Cardiac muscle cell (in vitro differentiated cells and primary cell): Measurements from ENCODE around the gene FAM240A. TPM values are rescaled to one million over a fixed set of nuclear protein-coding genes. Genes with fewer than 3 reads are reported as not detected.

ENCODE experiments used
- DNase-seq, 2 donors: peaks; one replicate each; pipeline versions ENCODE4 v3.0.0 to v3.0.0-alpha.2; 2010 to 2017; ENCODE audit warnings: low read depth in 1 of 2, low spot score in 1 of 2
- H3K27ac ChIP-seq: fragments of 200-600 bp; sonication (generic); 2 replicates; pipeline ENCODE4 v1.5.1; 2016
- H3K27me3 ChIP-seq: fragments of 200-600 bp; sonication (generic); 2 replicates; pipeline ENCODE4 v1.6.0; 2016; ENCODE audit warnings: control low read depth
- H3K36me3 ChIP-seq: fragments of 200-600 bp; sonication (generic); 2 replicates; pipeline ENCODE4 v1.5.1; 2016; ENCODE audit warnings: control low read depth
- H3K4me1 ChIP-seq: fragments of 200-600 bp; sonication (generic); 2 replicates; pipeline ENCODE4 v1.8.1; 2017; ENCODE audit warnings: low read depth, mild to moderate bottlenecking, mixed run types
- H3K4me3 ChIP-seq: fragments of 200-600 bp; sonication (generic); 2 replicates; pipeline ENCODE4 v1.5.1; 2016; ENCODE audit warnings: mild to moderate bottlenecking
- H3K9me3 ChIP-seq: fragments of 200-600 bp; sonication (generic); 2 replicates; pipeline ENCODE4 v1.5.1; 2017; ENCODE audit warnings: low read depth, mild to moderate bottlenecking, control low read depth
- polyA plus RNA-seq: library from polyadenylated mRNA; unstranded; fragments of >200 nt; fragmentation: Nextera tagmentation; extraction: Ambion mirVana; gene quantifications from 2 replicates; pipeline ENCODE4 v1.2.1, GENCODE V29; 2016
- total RNA-seq: library from RNA; depleted of rRNA; stranded (reverse); fragments of >200 nt; gene quantifications from 2 replicates; pipeline ENCODE4 v1.2.3, GENCODE V29; 2016
- TF ChIP-seq, protein P1 (sequence below): IDR thresholded peaks from 2 replicates; pipeline ENCODE4 v1.5.1; 2012; ENCODE audit warnings: low read depth, mild to moderate bottlenecking, low read length

FAM240A gene
- total and polyA plus RNA-seq, 2 experiments from 2014 or later = not detected

DNA sequence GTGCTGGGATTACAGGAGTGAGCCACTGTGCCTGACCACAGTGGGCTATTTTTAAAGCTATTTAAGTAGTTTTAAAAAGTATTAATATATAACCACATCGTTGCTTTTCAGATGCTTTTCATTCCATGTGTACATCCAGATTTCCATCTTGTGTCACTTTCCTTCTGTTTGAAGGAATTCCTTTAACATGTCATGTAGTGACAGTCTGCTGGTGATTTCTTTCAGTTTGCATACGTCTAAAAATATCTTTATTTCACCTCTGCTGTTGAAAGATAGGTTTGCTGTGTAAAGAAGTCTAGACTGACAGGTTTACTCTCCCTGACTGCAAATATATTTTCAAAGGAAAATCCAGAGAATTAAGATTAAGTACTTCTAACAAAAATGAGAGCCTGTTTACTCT, 12.2 kb downstream of the FAM240A start:
- Histone ChIP-seq H3K9me3 (no peaks in the 10 kb centered on the region), H3K27ac (peak overlapping the region; percentile 36), H3K4me3 (no peak overlapping the region), H3K27me3 (no peaks in the 10 kb centered on the region), H3K4me1 (peaks cover 27% of the 10 kb centered on the region), H3K36me3 (no peaks in the 10 kb centered on the region)
- TF ChIP-seq, protein P1, sequence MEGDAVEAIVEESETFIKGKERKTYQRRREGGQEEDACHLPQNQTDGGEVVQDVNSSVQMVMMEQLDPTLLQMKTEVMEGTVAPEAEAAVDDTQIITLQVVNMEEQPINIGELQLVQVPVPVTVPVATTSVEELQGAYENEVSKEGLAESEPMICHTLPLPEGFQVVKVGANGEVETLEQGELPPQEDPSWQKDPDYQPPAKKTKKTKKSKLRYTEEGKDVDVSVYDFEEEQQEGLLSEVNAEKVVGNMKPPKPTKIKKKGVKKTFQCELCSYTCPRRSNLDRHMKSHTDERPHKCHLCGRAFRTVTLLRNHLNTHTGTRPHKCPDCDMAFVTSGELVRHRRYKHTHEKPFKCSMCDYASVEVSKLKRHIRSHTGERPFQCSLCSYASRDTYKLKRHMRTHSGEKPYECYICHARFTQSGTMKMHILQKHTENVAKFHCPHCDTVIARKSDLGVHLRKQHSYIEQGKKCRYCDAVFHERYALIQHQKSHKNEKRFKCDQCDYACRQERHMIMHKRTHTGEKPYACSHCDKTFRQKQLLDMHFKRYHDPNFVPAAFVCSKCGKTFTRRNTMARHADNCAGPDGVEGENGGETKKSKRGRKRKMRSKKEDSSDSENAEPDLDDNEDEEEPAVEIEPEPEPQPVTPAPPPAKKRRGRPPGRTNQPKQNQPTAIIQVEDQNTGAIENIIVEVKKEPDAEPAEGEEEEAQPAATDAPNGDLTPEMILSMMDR = no peak
- DNase-seq = no peak

DNA sequence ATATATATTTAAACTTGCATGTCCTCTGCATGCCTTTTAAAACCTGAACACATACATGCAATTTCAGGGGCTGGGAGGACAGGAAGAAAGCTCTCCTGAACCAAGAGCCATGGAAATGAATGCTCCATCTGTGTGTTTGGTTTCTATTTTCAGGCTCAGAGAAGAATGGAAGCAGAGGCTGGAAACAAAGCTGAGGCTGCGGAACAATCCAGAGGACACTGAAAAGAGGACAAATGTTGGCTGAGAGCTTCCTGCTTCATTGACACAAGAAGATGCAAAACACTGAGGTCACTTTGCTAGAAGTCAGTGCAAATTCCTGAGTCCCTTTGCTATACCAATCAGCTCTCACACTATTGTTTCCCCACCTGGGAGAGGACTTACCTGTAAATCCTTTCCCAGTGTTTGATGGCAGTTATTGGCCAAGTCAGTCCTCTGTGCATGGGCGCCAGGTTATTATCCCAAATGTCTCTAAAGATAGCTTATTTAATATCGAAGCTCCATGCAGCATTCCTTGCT, 12.7 kb downstream of the FAM240A start:
- Histone ChIP-seq H3K27ac (peak overlapping the region; percentile 1), H3K27me3 (no peaks in the 10 kb centered on the region), H3K4me1 (peaks cover 29% of the 10 kb centered on the region), H3K4me3 (no peak overlapping the region), H3K36me3 (no peaks in the 10 kb centered on the region), H3K9me3 (no peaks in the 10 kb centered on the region)
- TF ChIP-seq, protein P1 = no peak
- DNase-seq = no peak

DNA sequence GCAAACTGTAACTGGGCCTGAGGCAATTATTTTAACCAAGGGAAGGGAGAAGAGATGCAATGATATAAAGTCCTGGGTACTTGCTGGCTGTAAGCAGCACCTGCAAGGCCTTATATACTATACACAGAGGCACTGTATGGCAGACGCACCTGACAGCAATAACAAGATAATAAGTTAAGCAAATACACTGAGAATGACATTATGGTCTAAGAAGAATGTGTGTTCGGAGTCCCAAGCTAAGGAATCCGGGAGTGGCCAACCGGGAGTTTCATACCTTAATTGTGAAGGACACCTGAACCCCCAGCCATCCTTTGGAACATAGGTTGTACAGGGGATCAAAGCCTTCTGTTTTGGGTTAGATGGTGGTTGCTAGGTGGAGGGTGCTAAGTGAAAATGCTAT, 13.7 kb downstream of the FAM240A start:
- no peaks in the 10 kb centered on the region for H3K27me3 ChIP-seq
- TF ChIP-seq, protein P1 = no peak
- peaks cover 24% of the 10 kb centered on the region for H3K4me1 ChIP-seq
- no peak for DNase-seq
- H3K27ac ChIP-seq = no peak overlapping the region
- H3K9me3 ChIP-seq = no peaks in the 10 kb centered on the region
- H3K4me3 ChIP-seq = no peak overlapping the region
- no peaks in the 10 kb centered on the region for H3K36me3 ChIP-seq

DNA sequence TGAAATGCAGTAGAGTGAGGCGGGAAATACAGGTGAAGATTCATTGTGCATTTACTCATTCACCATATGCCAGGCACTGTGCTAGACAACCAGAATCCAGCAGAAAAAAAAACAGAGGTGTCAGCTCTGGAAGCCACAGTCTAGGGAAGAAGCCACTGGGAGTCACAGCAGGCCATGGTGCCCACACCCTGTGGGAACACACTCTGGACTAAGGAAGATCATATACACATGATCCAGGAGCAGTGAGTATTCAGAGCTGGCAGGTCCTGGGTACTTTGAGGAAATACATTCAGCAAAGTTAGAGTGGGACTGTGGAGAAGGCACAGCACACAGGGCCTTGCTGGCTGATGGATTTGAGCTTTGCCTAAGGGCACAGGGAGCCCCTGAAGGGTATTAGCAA, 14.8 kb downstream of the FAM240A start:
- Histone ChIP-seq H3K27me3 (no peaks in the 10 kb centered on the region), H3K4me1 (peaks cover 24% of the 10 kb centered on the region)

DNA sequence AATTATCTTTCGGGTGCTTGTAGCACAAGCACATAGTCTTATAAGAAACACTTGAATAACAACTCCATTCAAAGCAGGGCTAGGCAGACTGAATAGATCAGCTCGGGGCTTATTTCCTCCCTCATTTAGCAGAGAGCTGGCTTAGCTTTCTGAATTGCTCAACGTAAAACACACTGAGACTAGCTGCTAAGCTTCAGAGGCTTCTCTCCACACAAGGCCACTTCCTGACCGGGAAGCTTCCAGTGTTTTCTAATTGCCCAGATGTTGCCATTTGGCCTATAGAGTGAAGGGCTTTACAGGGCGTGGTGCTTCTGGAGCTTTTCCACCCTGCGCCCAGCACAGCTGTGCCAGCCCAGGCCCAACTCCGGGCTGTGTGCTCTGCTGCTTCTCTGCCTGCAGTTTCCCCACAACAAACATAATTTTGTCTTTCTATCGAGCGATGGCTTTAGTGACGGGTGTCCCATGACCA, 16.6 kb downstream of the FAM240A start:
- peaks cover 24% of the 10 kb centered on the region for H3K4me1 ChIP-seq
- DNase-seq = no peak
- no peaks in the 10 kb centered on the region for H3K27me3 ChIP-seq
- TF ChIP-seq, protein P1 = no peak
- H3K4me3 ChIP-seq = no peak overlapping the region
- no peaks in the 10 kb centered on the region for H3K36me3 ChIP-seq
- H3K27ac ChIP-seq = no peak overlapping the region
- no peaks in the 10 kb centered on the region for H3K9me3 ChIP-seq

More for the DNA sequence above, 14.8 kb downstream of the FAM240A start:
- H3K27ac ChIP-seq = no peak overlapping the region
- TF ChIP-seq, protein P1 = no peak
- no peaks in the 10 kb centered on the region for H3K36me3 ChIP-seq
- no peak for DNase-seq
- no peaks in the 10 kb centered on the region for H3K9me3 ChIP-seq
- no peak overlapping the region for H3K4me3 ChIP-seq
